ENCODE results near the gene SUSD5.

Gene SUSD5

DNA sequence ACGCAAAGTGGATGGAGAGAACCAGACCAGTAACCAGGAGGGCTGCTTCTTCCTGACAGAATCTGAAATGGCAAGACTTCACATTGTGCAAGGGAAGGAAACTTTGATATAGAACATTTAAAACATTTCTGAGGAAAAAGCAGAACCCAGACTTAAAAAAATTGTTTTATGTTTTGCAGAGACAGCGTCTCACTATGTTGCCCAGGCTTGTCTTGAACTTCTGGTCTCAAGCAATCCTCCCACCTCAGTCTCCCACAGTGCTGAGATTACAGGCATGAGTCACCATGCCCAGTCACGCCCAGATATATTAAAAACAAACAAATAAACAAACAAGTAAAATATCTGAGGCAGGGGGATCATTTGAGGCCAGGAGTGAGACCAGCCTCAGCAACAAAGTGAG, 58.6 kb downstream of the SUSD5 start (continued):
- TF ChIP-seq, protein P1, sequence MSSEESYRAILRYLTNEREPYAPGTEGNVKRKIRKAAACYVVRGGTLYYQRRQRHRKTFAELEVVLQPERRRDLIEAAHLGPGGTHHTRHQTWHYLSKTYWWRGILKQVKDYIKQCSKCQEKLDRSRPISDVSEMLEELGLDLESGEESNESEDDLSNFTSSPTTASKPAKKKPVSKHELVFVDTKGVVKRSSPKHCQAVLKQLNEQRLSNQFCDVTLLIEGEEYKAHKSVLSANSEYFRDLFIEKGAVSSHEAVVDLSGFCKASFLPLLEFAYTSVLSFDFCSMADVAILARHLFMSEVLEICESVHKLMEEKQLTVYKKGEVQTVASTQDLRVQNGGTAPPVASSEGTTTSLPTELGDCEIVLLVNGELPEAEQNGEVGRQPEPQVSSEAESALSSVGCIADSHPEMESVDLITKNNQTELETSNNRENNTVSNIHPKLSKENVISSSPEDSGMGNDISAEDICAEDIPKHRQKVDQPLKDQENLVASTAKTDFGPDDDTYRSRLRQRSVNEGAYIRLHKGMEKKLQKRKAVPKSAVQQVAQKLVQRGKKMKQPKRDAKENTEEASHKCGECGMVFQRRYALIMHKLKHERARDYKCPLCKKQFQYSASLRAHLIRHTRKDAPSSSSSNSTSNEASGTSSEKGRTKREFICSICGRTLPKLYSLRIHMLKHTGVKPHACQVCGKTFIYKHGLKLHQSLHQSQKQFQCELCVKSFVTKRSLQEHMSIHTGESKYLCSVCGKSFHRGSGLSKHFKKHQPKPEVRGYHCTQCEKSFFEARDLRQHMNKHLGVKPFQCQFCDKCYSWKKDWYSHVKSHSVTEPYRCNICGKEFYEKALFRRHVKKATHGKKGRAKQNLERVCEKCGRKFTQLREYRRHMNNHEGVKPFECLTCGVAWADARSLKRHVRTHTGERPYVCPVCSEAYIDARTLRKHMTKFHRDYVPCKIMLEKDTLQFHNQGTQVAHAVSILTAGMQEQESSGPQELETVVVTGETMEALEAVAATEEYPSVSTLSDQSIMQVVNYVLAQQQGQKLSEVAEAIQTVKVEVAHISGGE (tag by site-specific recombination; conservative IDR thresholded peaks at IDR 0.05; ENCODE audit: low read depth), result no peak

DNA sequence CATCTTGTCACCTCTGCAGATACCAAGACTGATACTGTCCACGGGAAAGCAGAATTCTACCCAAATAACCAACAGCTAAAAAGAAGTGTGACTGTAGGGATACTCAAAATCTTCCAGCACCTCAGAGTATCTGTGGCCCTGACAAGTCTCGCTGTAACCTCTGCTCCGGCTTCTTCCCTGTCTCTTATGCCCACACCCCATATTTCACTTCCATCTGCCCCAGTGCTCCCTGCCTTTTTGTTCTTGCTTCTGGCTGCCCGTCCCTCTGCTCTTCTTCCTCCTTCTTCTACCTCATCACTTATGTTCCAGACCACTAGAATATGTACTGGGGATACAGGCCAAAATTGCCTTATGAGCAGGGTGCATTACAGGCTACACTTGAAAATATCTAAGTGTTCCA, 59.4 kb downstream of the SUSD5 start:
- Histone ChIP-seq H3K9me3 (ENCODE audit: control insufficient read depth, insufficient read depth, low read depth, low read length) (no peaks in the 10 kb centered on the region), H3K4me1 (ENCODE audit: control insufficient read depth, insufficient read depth, low read length) (no peaks in the 10 kb centered on the region), H3K27ac (ENCODE audit: extremely low read depth, low read depth, low read length) (no peak overlapping the region), H3K4me3 (ENCODE audit: low read depth, low read length) (no peak overlapping the region), H3K36me3 (ENCODE audit: control insufficient read depth in 2 of 2, insufficient read depth in 1 of 2, low read length in 2 of 2) (no peaks in the 10 kb centered on the region)
- TF ChIP-seq, protein P2, sequence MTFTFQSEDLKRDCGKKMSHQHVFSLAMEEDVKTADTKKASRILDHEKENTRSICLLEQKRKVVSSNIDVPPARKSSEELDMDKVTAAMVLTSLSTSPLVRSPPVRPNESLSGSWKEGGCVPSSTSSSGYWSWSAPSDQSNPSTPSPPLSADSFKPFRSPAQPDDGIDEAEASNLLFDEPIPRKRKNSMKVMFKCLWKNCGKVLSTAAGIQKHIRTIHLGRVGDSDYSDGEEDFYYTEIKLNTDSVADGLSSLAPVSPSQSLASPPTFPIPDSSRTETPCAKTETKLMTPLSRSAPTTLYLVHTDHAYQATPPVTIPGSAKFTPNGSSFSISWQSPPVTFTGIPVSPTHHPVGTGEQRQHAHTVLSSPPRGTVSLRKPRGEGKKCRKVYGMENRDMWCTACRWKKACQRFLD (tag by site-specific recombination; IDR thresholded peaks at IDR 0.05), result no peak
- no peak for TF ChIP-seq ZNF677 (tag by site-specific recombination; IDR thresholded peaks at IDR 0.05)
- TF ChIP-seq, protein P3, sequence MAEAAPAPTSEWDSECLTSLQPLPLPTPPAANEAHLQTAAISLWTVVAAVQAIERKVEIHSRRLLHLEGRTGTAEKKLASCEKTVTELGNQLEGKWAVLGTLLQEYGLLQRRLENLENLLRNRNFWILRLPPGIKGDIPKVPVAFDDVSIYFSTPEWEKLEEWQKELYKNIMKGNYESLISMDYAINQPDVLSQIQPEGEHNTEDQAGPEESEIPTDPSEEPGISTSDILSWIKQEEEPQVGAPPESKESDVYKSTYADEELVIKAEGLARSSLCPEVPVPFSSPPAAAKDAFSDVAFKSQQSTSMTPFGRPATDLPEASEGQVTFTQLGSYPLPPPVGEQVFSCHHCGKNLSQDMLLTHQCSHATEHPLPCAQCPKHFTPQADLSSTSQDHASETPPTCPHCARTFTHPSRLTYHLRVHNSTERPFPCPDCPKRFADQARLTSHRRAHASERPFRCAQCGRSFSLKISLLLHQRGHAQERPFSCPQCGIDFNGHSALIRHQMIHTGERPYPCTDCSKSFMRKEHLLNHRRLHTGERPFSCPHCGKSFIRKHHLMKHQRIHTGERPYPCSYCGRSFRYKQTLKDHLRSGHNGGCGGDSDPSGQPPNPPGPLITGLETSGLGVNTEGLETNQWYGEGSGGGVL (tag by site-specific recombination; IDR thresholded peaks at IDR 0.05), result no peak
- ChIA-PET POLR2A (no interaction called here), CTCF (interaction anchor here (0.6 to 0.9 kb wide), 2 partner anchors 20 to 278 kb away, joined by 3 to 4 read pairs; no protein-coding TSS in a partner anchor)

DNA sequence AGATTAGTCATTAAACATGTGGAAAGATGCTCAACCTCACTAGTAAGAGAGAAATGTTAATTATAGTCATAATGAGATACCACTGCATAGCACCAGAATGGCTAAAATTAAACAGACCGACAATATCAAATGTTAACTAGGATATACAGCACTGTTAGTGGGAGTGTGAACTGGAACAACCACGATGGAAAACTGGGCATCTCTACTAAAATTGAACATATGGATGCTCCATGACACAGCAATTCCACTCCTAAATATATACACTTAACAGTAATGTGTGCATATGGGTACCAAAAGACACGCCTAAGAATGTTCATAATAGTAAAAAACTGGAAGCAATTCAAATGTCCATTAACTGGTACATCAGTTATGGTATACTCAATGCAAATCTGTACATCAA, 63.3 kb downstream of the SUSD5 start:
- POLR2A ChIA-PET, result no interaction called here
- Histone ChIP-seq H3K4me1 (ENCODE audit: control insufficient read depth, insufficient read depth, low read length) (no peaks in the 10 kb centered on the region), H3K9me3 (ENCODE audit: control insufficient read depth, insufficient read depth, low read depth, low read length) (no peaks in the 10 kb centered on the region), H3K4me3 (ENCODE audit: low read depth, low read length) (no peak overlapping the region), H3K27ac (ENCODE audit: extremely low read depth, low read depth, low read length) (no peak overlapping the region), H3K36me3 (ENCODE audit: control insufficient read depth in 2 of 2, insufficient read depth in 1 of 2, low read length in 2 of 2) (peaks cover 0 to 14% of the 10 kb centered on the region in 2 experiments; a peak in 1 of 3 replicates)
- TF ChIP-seq SP7 (tag by site-specific recombination; IDR thresholded peaks at IDR 0.05) (no peak), ZNF140 (tag by site-specific recombination; IDR thresholded peaks at IDR 0.05) (no peak), SETDB1 (IDR thresholded peaks at IDR 0.05; ENCODE audit: insufficient read length, low read length) (no peak), KLF10 (tag by site-specific recombination; IDR thresholded peaks at IDR 0.05) (no peak), MZF1 (tag by site-specific recombination; IDR thresholded peaks at IDR 0.05; ENCODE audit: borderline replicate concordance) (no peak), ZFP41 (tag by site-specific recombination; IDR thresholded peaks at IDR 0.05; ENCODE audit: borderline replicate concordance) (no peak)
- CTCF ChIA-PET, result no interaction called here

DNA sequence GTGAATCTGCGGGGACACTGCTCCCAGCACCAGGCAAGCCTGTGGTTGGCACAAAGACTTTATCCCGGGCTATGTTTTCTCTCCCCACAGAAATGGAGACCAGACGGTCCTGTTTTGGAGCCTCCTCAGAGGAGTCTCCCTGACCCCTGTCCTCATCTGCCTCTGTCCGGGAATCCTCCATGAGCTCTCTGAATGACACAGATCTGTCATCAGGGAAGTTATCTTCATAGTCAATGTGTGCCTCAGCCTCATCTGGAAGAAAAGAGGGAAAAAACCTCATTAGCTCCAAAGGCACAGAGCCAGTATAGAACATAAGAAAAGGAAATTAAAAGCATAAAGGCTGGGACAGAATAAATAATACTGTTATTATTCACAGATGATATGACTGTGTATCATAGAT, 64.8 kb downstream of the SUSD5 start:
- peaks cover 0 to 14% of the 10 kb centered on the region in 2 experiments; a peak in 1 of 3 replicates for H3K36me3 ChIP-seq (ENCODE audit: control insufficient read depth in 2 of 2, insufficient read depth in 1 of 2, low read length in 2 of 2)
- POLR2A ChIA-PET, result no interaction called here
- H3K27ac ChIP-seq (ENCODE audit: extremely low read depth, low read depth, low read length), result no peak overlapping the region
- TF ChIP-seq, protein P4, sequence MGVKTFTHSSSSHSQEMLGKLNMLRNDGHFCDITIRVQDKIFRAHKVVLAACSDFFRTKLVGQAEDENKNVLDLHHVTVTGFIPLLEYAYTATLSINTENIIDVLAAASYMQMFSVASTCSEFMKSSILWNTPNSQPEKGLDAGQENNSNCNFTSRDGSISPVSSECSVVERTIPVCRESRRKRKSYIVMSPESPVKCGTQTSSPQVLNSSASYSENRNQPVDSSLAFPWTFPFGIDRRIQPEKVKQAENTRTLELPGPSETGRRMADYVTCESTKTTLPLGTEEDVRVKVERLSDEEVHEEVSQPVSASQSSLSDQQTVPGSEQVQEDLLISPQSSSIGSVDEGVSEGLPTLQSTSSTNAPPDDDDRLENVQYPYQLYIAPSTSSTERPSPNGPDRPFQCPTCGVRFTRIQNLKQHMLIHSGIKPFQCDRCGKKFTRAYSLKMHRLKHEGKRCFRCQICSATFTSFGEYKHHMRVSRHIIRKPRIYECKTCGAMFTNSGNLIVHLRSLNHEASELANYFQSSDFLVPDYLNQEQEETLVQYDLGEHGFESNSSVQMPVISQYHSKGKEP (tag by site-specific recombination; IDR thresholded peaks at IDR 0.05), result no peak
- TF ChIP-seq ZNF311 (tag by site-specific recombination; IDR thresholded peaks at IDR 0.05; ENCODE audit: borderline replicate concordance), result no peak
- CTCF ChIA-PET, result interaction anchor here (0.7 kb wide), 1 partner anchor 623 kb away, joined by 5 read pairs; no protein-coding TSS in a partner anchor
- no peak overlapping the region for H3K4me3 ChIP-seq (ENCODE audit: low read depth, low read length)
- H3K4me1 ChIP-seq (ENCODE audit: control insufficient read depth, insufficient read depth, low read length), result no peaks in the 10 kb centered on the region
- no peaks in the 10 kb centered on the region for H3K9me3 ChIP-seq (ENCODE audit: control insufficient read depth, insufficient read depth, low read depth, low read length)

Data from HEK293 (cell line).